PFSK-1 (cell line): Measurements from ENCODE around the gene GET4.

Experiments used
- FOXP2 ChIP-seq: optimal IDR thresholded peaks from 2 replicates; pipeline ENCODE3; 2011; ENCODE audit warnings: borderline replicate concordance, control low read depth, inconsistent platforms; ENCODE audit not compliant: insufficient read depth; ENCODE audit errors: extremely low read length, extremely low read depth
- POLR2AphosphoS5 ChIP-seq: IDR thresholded peaks from 2 replicates; pipeline ENCODE4 v1.6.1; 2012; ENCODE audit warnings: low read depth, mild to moderate bottlenecking, control low read depth, low read length, moderate library complexity
- REST ChIP-seq, 2 experiments: IDR thresholded peaks; 2 replicates each; pipeline versions ENCODE4 v1.6.1 to v1.8.0; 2011 to 2012; ENCODE audit warnings: low read depth in 2 of 2, low read length in 2 of 2, control low read depth in 1 of 2, inconsistent platforms in 1 of 2, mild to moderate bottlenecking in 1 of 2, moderate library complexity in 1 of 2; ENCODE audit not compliant: insufficient read depth in 1 of 2
- SIN3A ChIP-seq: IDR thresholded peaks from 2 replicates; pipeline ENCODE4 v1.6.1; 2012; ENCODE audit warnings: mild to moderate bottlenecking, low read length, moderate library complexity, borderline replicate concordance; ENCODE audit not compliant: insufficient read depth
- TAF1 ChIP-seq: IDR thresholded peaks from 2 replicates; pipeline ENCODE4 v1.6.1; 2012; ENCODE audit warnings: low read length, control low read depth, borderline replicate concordance; ENCODE audit not compliant: insufficient read depth

- no peak for TF ChIP-seq REST (IDR thresholded peaks at IDR 0.05; ENCODE audit: insufficient read depth in 1 of 2, low read depth in 2 of 2, low read length in 2 of 2)
- no peak for TF ChIP-seq TAF1
- no peak for TF ChIP-seq POLR2AphosphoS5
- TF ChIP-seq SIN3A = no peak
- TF ChIP-seq FOXP2 = no peak
Measured at GRCh38 chr7:945147-945555, 68.8 kb downstream of the GET4 start.
